Sigmoid colon (tissue), 7 donors: ENCODE results near the gene CD200. TPM values are rescaled to one million over a fixed set of nuclear protein-coding genes. Genes with fewer than 3 reads are reported as not detected.

Experiments
- DNase-seq: peaks from one replicate; pipeline ENCODE4 v3.0.0-alpha.2; 2019
- H3K27ac ChIP-seq, 4 donors: fragments of 200-600 bp; sonication (generic); one replicate each; pipeline ENCODE4 v1.5.1; 2016 to 2019; ENCODE audit warnings: mild to moderate bottlenecking in 1 of 4
- H3K27me3 ChIP-seq, 3 donors: fragments of 200-600 bp; sonication (generic); one replicate each; pipeline ENCODE4 v1.5.1; 2019; ENCODE audit warnings: mild to moderate bottlenecking in 1 of 3
- H3K36me3 ChIP-seq, 4 donors: fragments of 200-600 bp; sonication (generic); one replicate each; pipeline ENCODE4 v1.5.1; 2016 to 2019
- H3K4me1 ChIP-seq, 4 donors: fragments of 200-600 bp; sonication (generic); one replicate each; pipeline ENCODE4 v1.5.1; 2017 to 2019
- H3K4me3 ChIP-seq, 4 donors: fragments of 200-600 bp; sonication (generic); one replicate each; pipeline ENCODE4 v1.5.1; 2017 to 2019; ENCODE audit warnings: mild to moderate bottlenecking in 2 of 4, moderate library complexity in 1 of 4
- H3K9me3 ChIP-seq, 4 donors: fragments of 200-600 bp in 3 of 4; sonication (generic) in 3 of 4; one replicate each; pipeline versions ENCODE4 v1.5.1 to v1.6.1; 2013 to 2019
- EP300 ChIP-seq, 4 donors: sonication (generic); formaldehyde crosslinking; IDR thresholded peaks; one replicate each; pipeline ENCODE4 v1.6.1; 2017; ENCODE audit warnings: antibody characterized with exemption in 4 of 4
- POLR2A ChIP-seq, 2 donors: fragments of 450-650 bp; IDR thresholded peaks; one replicate each; pipeline ENCODE4 v1.6.1; 2016; ENCODE audit warnings: antibody characterized with exemption in 2 of 2, mild to moderate bottlenecking in 2 of 2, moderate library complexity in 2 of 2
- POLR2AphosphoS5 ChIP-seq, 4 donors: sonication (generic); formaldehyde crosslinking; IDR thresholded peaks; one replicate each; pipeline ENCODE4 v1.6.1; 2017; ENCODE audit warnings: antibody characterized with exemption in 4 of 4
- WGBS, 2 donors: extraction: QIAGEN DNeasy Blood & Tissue Kit; methylation state at CpG; one replicate each; pipeline ENCODE4 v1.1.7; 2013; 5-methylcytosine and 5-hydroxymethylcytosine counted together
- intact Hi-C: fragments of 100-400 bp; cut with DNase I; formaldehyde crosslinking; loops from one replicate; pipeline ENCODE4 v1.15.1; 2023
- polyA plus RNA-seq, 3 donors: library from polyadenylated mRNA; stranded (reverse); fragments of 200-250 nt; gene quantifications; one replicate each; pipeline ENCODE4 v1.2.3, GENCODE V29; 2013
- total RNA-seq, 4 donors: library from RNA; depleted of rRNA; stranded (reverse); fragments of >200 nt; gene quantifications; one replicate each; pipeline ENCODE4 v1.1.0, GENCODE V29; 2016
- TF ChIP-seq, protein P1 (sequence below), 4 experiments: fragments of 450-650 bp in 3 of 4; fragments of 200-600 bp in 1 of 4; IDR thresholded peaks; one replicate each; pipeline ENCODE4 v1.5.1; 2016 to 2019; ENCODE audit warnings: antibody characterized with exemption in 4 of 4, mild to moderate bottlenecking in 3 of 4, moderate library complexity in 2 of 4
- donor health status: healthy with polysubstance abuse.
- donor health status: Bipolar disorder and iron deficiency.
- donor health status: healthy.

CD200 gene
- total and polyA plus RNA-seq, 7 donors, result 1.2 to 13.0 (median 4.6) TPM

- no peak for DNase-seq
- no peaks in the 10 kb centered on the region for H3K27me3 ChIP-seq
- TF ChIP-seq, protein P1, sequence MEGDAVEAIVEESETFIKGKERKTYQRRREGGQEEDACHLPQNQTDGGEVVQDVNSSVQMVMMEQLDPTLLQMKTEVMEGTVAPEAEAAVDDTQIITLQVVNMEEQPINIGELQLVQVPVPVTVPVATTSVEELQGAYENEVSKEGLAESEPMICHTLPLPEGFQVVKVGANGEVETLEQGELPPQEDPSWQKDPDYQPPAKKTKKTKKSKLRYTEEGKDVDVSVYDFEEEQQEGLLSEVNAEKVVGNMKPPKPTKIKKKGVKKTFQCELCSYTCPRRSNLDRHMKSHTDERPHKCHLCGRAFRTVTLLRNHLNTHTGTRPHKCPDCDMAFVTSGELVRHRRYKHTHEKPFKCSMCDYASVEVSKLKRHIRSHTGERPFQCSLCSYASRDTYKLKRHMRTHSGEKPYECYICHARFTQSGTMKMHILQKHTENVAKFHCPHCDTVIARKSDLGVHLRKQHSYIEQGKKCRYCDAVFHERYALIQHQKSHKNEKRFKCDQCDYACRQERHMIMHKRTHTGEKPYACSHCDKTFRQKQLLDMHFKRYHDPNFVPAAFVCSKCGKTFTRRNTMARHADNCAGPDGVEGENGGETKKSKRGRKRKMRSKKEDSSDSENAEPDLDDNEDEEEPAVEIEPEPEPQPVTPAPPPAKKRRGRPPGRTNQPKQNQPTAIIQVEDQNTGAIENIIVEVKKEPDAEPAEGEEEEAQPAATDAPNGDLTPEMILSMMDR (IDR thresholded peaks at IDR 0.05), result no peak
- TF ChIP-seq POLR2AphosphoS5 (IDR thresholded peaks at IDR 0.05) (no peak), EP300 (IDR thresholded peaks at IDR 0.05) (no peak), POLR2A (IDR thresholded peaks at IDR 0.05) (no peak)
- WGBS, 2 donors, result 41 to 70% methylated on average over 4 of the region's 4 CpGs
- peaks cover 0 to 4% (median 0%) of the 10 kb centered on the region in 4 donors for H3K4me1 ChIP-seq
- no peaks in the 10 kb centered on the region for H3K36me3 ChIP-seq
- no peak overlapping the region for H3K27ac ChIP-seq
- no peaks in the 10 kb centered on the region for H3K9me3 ChIP-seq
- intact Hi-C loops, result no loop called here
- H3K4me3 ChIP-seq, result no peak overlapping the region
Observed at GRCh38 chr3:112405845-112406244, 72.9 kb downstream of the CD200 start.

GRCh38 chr3:112407214-112407887 is 74.4 kb downstream of the CD200 start:
- TF ChIP-seq POLR2A (IDR thresholded peaks at IDR 0.05) (no peak), EP300 (IDR thresholded peaks at IDR 0.05) (no peak), POLR2AphosphoS5 (IDR thresholded peaks at IDR 0.05) (no peak)
- TF ChIP-seq, protein P1 (IDR thresholded peaks at IDR 0.05), result no peak
- no peaks in the 10 kb centered on the region for H3K27me3 ChIP-seq
- H3K9me3 ChIP-seq, result no peaks in the 10 kb centered on the region
- H3K4me1 ChIP-seq, result peaks cover 0 to 9% (median 0%) of the 10 kb centered on the region in 4 donors
- H3K4me3 ChIP-seq, result no peak overlapping the region
- no peaks in the 10 kb centered on the region for H3K36me3 ChIP-seq
- 22 to 62% methylated on average over 6 of the region's 6 CpGs for WGBS, 2 donors
- intact Hi-C loops, result no loop called here
- peak overlapping the region in 3 of 4 donors; percentile 15 to 56 (median 36) for H3K27ac ChIP-seq
- DNase-seq, result no peak

DNA sequence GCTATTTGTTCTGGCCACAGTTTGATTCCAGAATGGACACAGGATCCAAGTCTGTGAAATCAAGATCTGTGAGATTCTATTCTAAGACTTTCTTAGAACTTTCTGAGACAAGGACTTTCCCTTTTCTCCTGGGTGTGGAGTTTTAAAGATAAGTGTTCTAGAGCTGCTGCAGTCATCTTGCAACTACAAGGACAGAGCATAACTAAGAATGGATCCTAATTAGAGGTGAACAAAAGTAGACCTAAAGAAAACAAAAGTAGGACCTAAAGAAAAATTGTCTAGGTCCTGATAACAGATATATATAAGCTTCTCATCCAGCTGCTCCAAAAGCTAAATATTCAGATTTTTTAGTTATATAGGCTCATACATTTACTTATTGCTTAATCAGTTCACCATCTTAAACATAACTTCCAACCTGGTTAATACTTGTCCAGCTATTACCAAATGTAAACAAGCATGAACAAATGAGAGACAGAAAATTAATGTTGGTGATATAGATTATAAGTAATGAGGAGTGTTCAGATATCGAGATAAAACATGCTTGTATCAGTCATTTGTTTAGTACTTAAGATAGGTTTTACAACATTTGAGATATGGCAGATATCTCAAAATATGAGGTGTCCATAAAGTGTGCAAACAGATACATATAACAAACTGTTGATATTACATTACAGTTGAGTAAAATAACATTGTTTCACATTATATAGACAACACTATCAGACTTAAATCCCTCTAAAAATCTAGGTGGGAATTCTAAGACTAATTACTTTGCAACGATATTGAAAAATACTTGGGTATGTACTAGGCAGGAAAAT is 75.1 kb downstream of the CD200 start:
- peak overlapping the region in 1 of 4 donors; percentile 56 for H3K27ac ChIP-seq
- intact Hi-C loops, result no loop called here
- TF ChIP-seq EP300 (IDR thresholded peaks at IDR 0.05) (no peak), POLR2AphosphoS5 (IDR thresholded peaks at IDR 0.05) (no peak), POLR2A (IDR thresholded peaks at IDR 0.05) (no peak)
- TF ChIP-seq, protein P1 (IDR thresholded peaks at IDR 0.05), result no peak

GRCh38 chr3:112409041-112409440 is 76.1 kb downstream of the CD200 start:
- WGBS, 2 donors, result 18 to 64% methylated on average over 4 of the region's 4 CpGs
- no peak overlapping the region for H3K4me3 ChIP-seq
- no peak for DNase-seq
- no peak for TF ChIP-seq POLR2A (IDR thresholded peaks at IDR 0.05)
- TF ChIP-seq EP300 (IDR thresholded peaks at IDR 0.05), result no peak
- TF ChIP-seq, protein P1 (IDR thresholded peaks at IDR 0.05), result no peak
- TF ChIP-seq POLR2AphosphoS5 (IDR thresholded peaks at IDR 0.05), result no peak
- H3K4me1 ChIP-seq, result peaks cover 0 to 9% (median 0%) of the 10 kb centered on the region in 4 donors
- H3K9me3 ChIP-seq, result no peaks in the 10 kb centered on the region
- intact Hi-C loops, result no loop called here
- H3K27ac ChIP-seq, result no peak overlapping the region
- H3K36me3 ChIP-seq, result no peaks in the 10 kb centered on the region
- H3K27me3 ChIP-seq, result no peaks in the 10 kb centered on the region

More for the DNA sequence above, 75.1 kb downstream of the CD200 start:
- Histone ChIP-seq H3K27me3 (no peaks in the 10 kb centered on the region), H3K4me3 (no peak overlapping the region), H3K9me3 (no peaks in the 10 kb centered on the region), H3K4me1 (peaks cover 0 to 9% (median 0%) of the 10 kb centered on the region in 4 donors), H3K36me3 (no peaks in the 10 kb centered on the region)
- no peak for DNase-seq
- WGBS, 2 donors, result 22 to 69% methylated on average over 2 of the region's 2 CpGs
